Fibroblast of pulmonary artery (primary cell): ENCODE results near the gene CST9L.

Experiments
- DNase-seq: peaks from one replicate; pipeline ENCODE4 v3.0.0-alpha.2; 2010; ENCODE audit warnings: low read depth
- H3K4me3 ChIP-seq: replicated peaks from 2 replicates; pipeline ENCODE4 v1.5.1; 2011; ENCODE audit warnings: low read depth, mild to moderate bottlenecking, control low read depth, low read length, moderate library complexity
- TF ChIP-seq, protein P1 (sequence below): IDR thresholded peaks from 2 replicates; pipeline ENCODE4 v1.5.1; 2011; ENCODE audit warnings: mild to moderate bottlenecking, control low read depth, low read length, inconsistent platforms; ENCODE audit errors: missing control alignments

CST9L gene

DNA sequence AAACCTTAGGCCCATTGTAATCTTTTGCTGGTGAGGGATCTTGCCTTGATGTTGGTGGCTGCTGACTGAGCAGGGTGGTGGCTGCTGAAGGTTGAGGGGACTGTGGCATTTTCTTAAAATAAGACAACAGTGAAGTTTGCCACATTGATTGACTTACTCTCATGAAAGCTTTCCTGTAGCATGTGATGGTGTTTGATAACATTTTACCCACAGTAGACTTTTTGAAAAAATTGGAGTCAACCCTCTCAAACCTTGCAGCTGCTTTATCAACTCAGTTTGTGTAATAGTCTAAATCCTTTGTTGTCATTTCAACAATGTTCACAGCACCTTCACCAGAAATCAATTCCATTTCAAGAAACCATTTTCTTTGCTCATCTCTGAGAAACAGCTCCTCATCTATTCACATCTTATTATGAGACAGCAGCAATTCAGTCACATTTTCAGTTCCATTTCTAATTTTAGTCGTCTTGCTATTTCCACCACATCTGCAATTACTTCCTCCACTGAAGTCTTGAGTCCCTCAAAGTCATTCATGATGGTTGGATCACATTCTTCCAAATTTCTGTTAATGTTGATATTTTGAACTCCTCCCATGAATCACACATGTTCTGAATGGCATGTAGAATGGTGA is 37.2 kb downstream of the CST9L start:
- DNase-seq: no peak
- no peak overlapping the region for H3K4me3 ChIP-seq
- TF ChIP-seq, protein P1, sequence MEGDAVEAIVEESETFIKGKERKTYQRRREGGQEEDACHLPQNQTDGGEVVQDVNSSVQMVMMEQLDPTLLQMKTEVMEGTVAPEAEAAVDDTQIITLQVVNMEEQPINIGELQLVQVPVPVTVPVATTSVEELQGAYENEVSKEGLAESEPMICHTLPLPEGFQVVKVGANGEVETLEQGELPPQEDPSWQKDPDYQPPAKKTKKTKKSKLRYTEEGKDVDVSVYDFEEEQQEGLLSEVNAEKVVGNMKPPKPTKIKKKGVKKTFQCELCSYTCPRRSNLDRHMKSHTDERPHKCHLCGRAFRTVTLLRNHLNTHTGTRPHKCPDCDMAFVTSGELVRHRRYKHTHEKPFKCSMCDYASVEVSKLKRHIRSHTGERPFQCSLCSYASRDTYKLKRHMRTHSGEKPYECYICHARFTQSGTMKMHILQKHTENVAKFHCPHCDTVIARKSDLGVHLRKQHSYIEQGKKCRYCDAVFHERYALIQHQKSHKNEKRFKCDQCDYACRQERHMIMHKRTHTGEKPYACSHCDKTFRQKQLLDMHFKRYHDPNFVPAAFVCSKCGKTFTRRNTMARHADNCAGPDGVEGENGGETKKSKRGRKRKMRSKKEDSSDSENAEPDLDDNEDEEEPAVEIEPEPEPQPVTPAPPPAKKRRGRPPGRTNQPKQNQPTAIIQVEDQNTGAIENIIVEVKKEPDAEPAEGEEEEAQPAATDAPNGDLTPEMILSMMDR: no peak

DNA sequence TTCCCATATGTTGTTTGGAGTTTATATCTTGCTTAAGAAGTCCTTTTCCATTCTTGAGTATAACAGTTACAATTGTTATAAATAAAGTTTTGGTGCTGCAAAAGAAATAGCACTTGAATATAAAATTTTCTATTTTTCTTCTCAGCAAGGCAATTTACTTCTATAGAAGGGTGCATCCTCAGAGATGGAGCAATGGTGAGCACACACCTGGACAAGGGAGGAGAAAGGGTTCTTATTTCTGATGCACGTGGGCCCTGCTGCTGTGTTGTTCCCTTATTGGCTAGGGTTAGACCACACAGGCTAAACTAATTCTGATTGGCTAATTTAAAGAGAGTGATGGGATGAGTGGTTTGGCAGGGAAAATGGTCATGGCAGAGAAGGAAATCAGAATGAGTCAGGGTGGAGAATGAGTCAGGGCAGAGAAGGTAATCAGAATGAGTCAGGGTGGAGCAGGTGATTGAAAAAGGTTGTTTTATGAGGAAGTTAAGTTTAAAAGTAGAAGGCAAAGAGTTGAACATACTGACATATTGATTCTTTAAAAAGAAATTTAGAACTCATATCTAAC is 39.3 kb downstream of the CST9L start:
- TF ChIP-seq, protein P1: no peak
- H3K4me3 ChIP-seq: no peak overlapping the region
- no peak for DNase-seq

DNA sequence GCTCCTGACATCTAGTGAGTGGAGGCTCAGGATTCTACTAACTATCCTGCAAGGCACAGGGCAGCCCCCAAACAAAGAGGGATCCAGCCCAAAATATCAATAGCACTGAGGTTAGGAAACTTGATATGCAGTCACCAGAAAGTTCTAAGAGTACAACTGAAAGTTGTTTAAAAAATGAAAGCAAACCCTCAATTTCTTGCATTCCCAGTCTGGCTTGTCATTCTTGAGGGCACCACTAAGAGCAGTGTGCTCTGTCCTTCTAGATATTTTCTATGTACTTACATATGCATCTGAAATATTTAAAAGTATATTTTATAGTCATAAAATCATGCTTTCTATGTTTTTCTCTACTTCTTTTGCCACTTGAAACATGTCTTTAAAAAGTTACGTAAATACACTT is 41.4 kb downstream of the CST9L start:
- H3K4me3 ChIP-seq: no peak overlapping the region
- TF ChIP-seq, protein P1: no peak
- no peak for DNase-seq

DNA sequence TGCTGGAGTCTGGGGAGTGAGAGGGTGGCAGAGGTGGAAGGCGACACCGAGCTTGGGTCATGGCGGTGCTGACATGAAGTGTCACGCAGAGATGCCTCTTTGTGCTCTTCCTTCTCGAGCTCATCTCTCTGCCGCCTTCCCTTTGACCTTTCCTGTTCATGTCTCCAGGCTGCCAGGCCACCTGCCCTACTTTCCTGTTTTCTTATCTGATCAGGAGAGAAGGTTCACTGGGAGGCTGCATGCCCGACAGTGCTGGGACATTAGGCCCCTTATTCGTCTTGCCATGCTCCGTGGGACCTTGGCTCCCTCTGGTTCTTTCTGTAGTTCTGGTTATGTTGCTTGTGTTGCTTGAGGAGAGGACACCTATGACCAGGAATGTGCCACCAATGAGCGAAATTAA is 44.1 kb downstream of the CST9L start:
- DNase-seq: no peak
- TF ChIP-seq, protein P1: no peak
- no peak overlapping the region for H3K4me3 ChIP-seq

GRCh38 chr20:23520185-23520584 is 48.1 kb downstream of the CST9L start:
- TF ChIP-seq, protein P1: no peak
- no peak for DNase-seq
- no peak overlapping the region for H3K4me3 ChIP-seq

DNA sequence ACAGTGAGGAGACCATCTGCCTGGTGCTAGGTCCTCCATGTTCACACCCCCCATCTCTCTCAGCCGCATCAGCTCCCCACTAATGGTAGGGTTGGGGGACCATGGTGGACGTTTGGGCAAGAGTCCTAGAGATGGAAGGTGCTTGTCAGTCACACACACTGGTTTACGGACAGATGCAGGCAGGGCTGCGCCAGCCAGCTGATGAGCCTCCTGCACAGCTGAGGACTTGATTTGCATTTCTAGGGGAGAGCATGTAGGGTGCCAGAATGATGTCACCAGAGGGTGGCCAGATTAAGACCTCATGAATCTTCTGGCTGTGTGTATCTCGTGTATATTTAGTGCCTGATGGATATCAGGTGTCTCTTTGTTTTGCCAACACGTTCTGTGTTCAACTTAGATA is 48.7 kb downstream of the CST9L start:
- no peak overlapping the region for H3K4me3 ChIP-seq
- TF ChIP-seq, protein P1: no peak
- DNase-seq: no peak

DNA sequence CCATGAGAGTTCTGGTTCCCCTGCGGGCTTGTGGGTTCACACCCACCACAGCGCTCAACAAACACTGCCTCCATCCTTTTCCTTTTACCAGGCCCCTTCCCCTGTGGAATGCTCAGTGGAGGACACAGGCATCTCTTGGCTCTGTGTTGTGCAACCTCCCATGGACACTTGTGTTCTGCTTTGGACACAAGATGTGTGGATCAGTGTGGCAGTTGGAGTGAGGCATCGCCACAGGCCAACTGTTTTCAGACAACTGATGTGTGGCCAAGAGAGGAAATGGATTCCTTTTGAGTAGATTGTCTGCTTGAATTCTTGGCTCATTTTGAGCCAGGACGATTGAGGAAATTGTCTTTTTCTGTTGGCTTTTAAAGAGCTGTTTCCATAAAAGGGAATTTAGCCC is 50.6 kb downstream of the CST9L start:
- H3K4me3 ChIP-seq: no peak overlapping the region
- TF ChIP-seq, protein P1: no peak
- DNase-seq: no peak
